Fibroblast of lung (primary cell): ENCODE data around the gene CLIC6. TPM values are rescaled to one million over a fixed set of nuclear protein-coding genes. Genes with fewer than 3 reads are reported as not detected.

ENCODE experiments used
- DNase-seq, 2 donors: peaks; one replicate each; pipeline versions ENCODE4 v3.0.0 to v3.0.0-alpha.2; 2010; ENCODE audit warnings: low read depth in 2 of 2
- H2AFZ ChIP-seq: 2 replicates; pipeline ENCODE4 v1.5.1; 2012; ENCODE audit warnings: low read length, control low read depth, inconsistent platforms
- H3K27ac ChIP-seq: 2 replicates; pipeline ENCODE4 v1.5.1; 2011; ENCODE audit warnings: low read length, control low read depth; ENCODE audit not compliant: insufficient read depth
- H3K27me3 ChIP-seq: 2 replicates; pipeline ENCODE4 v1.5.1; 2011; ENCODE audit warnings: mild to moderate bottlenecking, low read length; ENCODE audit not compliant: control insufficient read depth, insufficient read depth
- H3K36me3 ChIP-seq: 2 replicates; pipeline ENCODE4 v1.5.1; 2011; ENCODE audit warnings: low read length; ENCODE audit not compliant: control insufficient read depth, insufficient read depth
- H3K4me1 ChIP-seq: 2 replicates; pipeline ENCODE4 v1.5.1; 2011; ENCODE audit warnings: low read length; ENCODE audit not compliant: control insufficient read depth, insufficient read depth; ENCODE audit errors: extremely low read depth
- H3K4me2 ChIP-seq: 2 replicates; pipeline ENCODE4 v1.5.1; 2011; ENCODE audit warnings: low read length, control low read depth; ENCODE audit not compliant: insufficient read depth; ENCODE audit errors: extremely low read depth
- H3K4me3 ChIP-seq, 4 experiments: fragments of 200-600 bp in 1 of 4; sonication (generic) in 1 of 4; replicated peaks in 1 of 4; 2 replicates each; pipeline ENCODE4 v1.5.1; 2011 to 2016; ENCODE audit warnings: low read length in 4 of 4, low read depth in 3 of 4, mild to moderate bottlenecking in 3 of 4, control low read depth in 2 of 4, inconsistent platforms in 1 of 4, mixed read lengths in 1 of 4; ENCODE audit not compliant: insufficient read depth in 1 of 4; ENCODE audit errors: control extremely low read depth in 1 of 4
- H3K79me2 ChIP-seq: 2 replicates; pipeline ENCODE4 v1.5.1; 2012; ENCODE audit warnings: mild to moderate bottlenecking, low read length, inconsistent platforms; ENCODE audit not compliant: control insufficient read depth, insufficient read depth
- H3K9ac ChIP-seq: 2 replicates; pipeline ENCODE4 v1.5.1; 2011; ENCODE audit warnings: mild to moderate bottlenecking, low read length, control low read depth; ENCODE audit not compliant: insufficient read depth
- H3K9me3 ChIP-seq: 2 replicates; pipeline ENCODE4 v1.5.1; 2012; ENCODE audit warnings: low read depth, low read length; ENCODE audit not compliant: control insufficient read depth, insufficient read depth
- H4K20me1 ChIP-seq: 2 replicates; pipeline ENCODE4 v1.5.1; 2011; ENCODE audit warnings: low read length; ENCODE audit not compliant: control insufficient read depth, insufficient read depth; ENCODE audit errors: extremely low read depth
- CTCF ChIP-seq, 2 donors: IDR thresholded peaks in 1 of 2; conservative IDR thresholded peaks in 1 of 2; 1 replicate in 1 of 2; 2 replicates in 1 of 2; pipeline ENCODE4 v1.5.1; 2011 to 2012; ENCODE audit warnings: low read length in 2 of 2, control low read depth in 1 of 2, inconsistent platforms in 1 of 2, low read depth in 1 of 2, mild to moderate bottlenecking in 1 of 2
- EZH2 ChIP-seq: IDR thresholded peaks from 2 replicates; pipeline ENCODE4 v1.5.1; 2012; ENCODE audit warnings: low read length, control low read depth, mild to moderate bottlenecking; ENCODE audit errors: missing control alignments
- polyA plus RNA-seq, 2 donors: library from polyadenylated mRNA; depleted of rRNA in 1 of 2; stranded (reverse) in 1 of 2; unstranded in 1 of 2; fragments of >200 nt; gene quantifications; 2 replicates each; pipeline ENCODE4 v1.2.1, GENCODE V29; 2011 to 2012; ENCODE audit warnings: missing spikeins in 1 of 2
- total RNA-seq: library from RNA; depleted of rRNA; stranded (reverse); fragments of >200 nt; gene quantifications from 2 replicates; pipeline ENCODE4 v1.2.1, GENCODE V29; 2014

CLIC6 gene
- total and polyA plus RNA-seq, 2 donors (not counting 1 experiment from before 2014, with no cell fraction given): 2.0 to 5.3 TPM

- Histone ChIP-seq H3K9me3 (no peaks in the 10 kb centered on the region), H2AFZ (peak overlapping the region; percentile 74), H4K20me1 (no peaks in the 10 kb centered on the region), H3K36me3 (no peaks in the 10 kb centered on the region), H3K27me3 (no peaks in the 10 kb centered on the region), H3K9ac (peak overlapping the region; percentile 36), H3K4me1 (peaks cover 12% of the 10 kb centered on the region), H3K4me3 (no peak overlapping the region), H3K79me2 (no peaks in the 10 kb centered on the region), H3K27ac (peak overlapping the region; percentile 96), H3K4me2 (peak overlapping the region; percentile 73)
- no peak for TF ChIP-seq CTCF (conservative IDR thresholded peaks at IDR 0.05 in 1 of 2, IDR thresholded peaks at IDR 0.05 in 1 of 2; ENCODE audit: low read depth in 1 of 2, low read length in 2 of 2)
- no peak for TF ChIP-seq EZH2
- DNase-seq: peak; percentile 83 to 89
Measured at GRCh38 chr21:34702341-34703170, 33.8 kb downstream of the CLIC6 start.

GRCh38 chr21:34703571-34703970 lies 34.8 kb downstream of the CLIC6 start:
- TF ChIP-seq CTCF (conservative IDR thresholded peaks at IDR 0.05 in 1 of 2, IDR thresholded peaks at IDR 0.05 in 1 of 2; ENCODE audit: low read depth in 1 of 2, low read length in 2 of 2): no peak
- TF ChIP-seq EZH2: no peak
- Histone ChIP-seq H3K36me3 (no peaks in the 10 kb centered on the region), H3K79me2 (no peaks in the 10 kb centered on the region), H3K4me3 (no peak overlapping the region), H3K9me3 (no peaks in the 10 kb centered on the region), H3K4me1 (peaks cover 12% of the 10 kb centered on the region), H3K9ac (no peak overlapping the region), H3K27ac (peak overlapping the region; percentile 96), H3K27me3 (no peaks in the 10 kb centered on the region), H3K4me2 (no peak overlapping the region), H2AFZ (no peak overlapping the region), H4K20me1 (no peaks in the 10 kb centered on the region)
- DNase-seq: no peak

- H3K4me1 ChIP-seq: peaks cover 12% of the 10 kb centered on the region
- no peaks in the 10 kb centered on the region for H3K27me3 ChIP-seq
- peak overlapping the region; percentile 18 for H3K27ac ChIP-seq
- DNase-seq: peak; percentile 59
- no peaks in the 10 kb centered on the region for H3K79me2 ChIP-seq
- H3K36me3 ChIP-seq: no peaks in the 10 kb centered on the region
- no peaks in the 10 kb centered on the region for H3K9me3 ChIP-seq
- no peaks in the 10 kb centered on the region for H4K20me1 ChIP-seq
- TF ChIP-seq CTCF (conservative IDR thresholded peaks at IDR 0.05 in 1 of 2, IDR thresholded peaks at IDR 0.05 in 1 of 2; ENCODE audit: low read depth in 1 of 2, low read length in 2 of 2) (no peak), EZH2 (no peak)
- H2AFZ ChIP-seq: no peak overlapping the region
- peak overlapping the region; percentile 40 for H3K4me2 ChIP-seq
- H3K9ac ChIP-seq: no peak overlapping the region
- H3K4me3 ChIP-seq: no peak overlapping the region
Measured at GRCh38 chr21:34704119-34704518, 35.3 kb downstream of the CLIC6 start.
